K562 treated with DMSO at 1 percent for 4 hours (cell line): Measurements from ENCODE around the gene EFCAB8. TPM values are rescaled to one million over a fixed set of nuclear protein-coding genes. Genes with fewer than 3 reads are reported as not detected.

Source experiments
- total RNA-seq: library from RNA; unstranded; fragments of 300-600 nt; gene quantifications from 2 replicates; pipeline ENCODE4 v1.2.3, GENCODE V29; 2022; ENCODE audit not compliant: insufficient read depth

EFCAB8 gene, protein sequence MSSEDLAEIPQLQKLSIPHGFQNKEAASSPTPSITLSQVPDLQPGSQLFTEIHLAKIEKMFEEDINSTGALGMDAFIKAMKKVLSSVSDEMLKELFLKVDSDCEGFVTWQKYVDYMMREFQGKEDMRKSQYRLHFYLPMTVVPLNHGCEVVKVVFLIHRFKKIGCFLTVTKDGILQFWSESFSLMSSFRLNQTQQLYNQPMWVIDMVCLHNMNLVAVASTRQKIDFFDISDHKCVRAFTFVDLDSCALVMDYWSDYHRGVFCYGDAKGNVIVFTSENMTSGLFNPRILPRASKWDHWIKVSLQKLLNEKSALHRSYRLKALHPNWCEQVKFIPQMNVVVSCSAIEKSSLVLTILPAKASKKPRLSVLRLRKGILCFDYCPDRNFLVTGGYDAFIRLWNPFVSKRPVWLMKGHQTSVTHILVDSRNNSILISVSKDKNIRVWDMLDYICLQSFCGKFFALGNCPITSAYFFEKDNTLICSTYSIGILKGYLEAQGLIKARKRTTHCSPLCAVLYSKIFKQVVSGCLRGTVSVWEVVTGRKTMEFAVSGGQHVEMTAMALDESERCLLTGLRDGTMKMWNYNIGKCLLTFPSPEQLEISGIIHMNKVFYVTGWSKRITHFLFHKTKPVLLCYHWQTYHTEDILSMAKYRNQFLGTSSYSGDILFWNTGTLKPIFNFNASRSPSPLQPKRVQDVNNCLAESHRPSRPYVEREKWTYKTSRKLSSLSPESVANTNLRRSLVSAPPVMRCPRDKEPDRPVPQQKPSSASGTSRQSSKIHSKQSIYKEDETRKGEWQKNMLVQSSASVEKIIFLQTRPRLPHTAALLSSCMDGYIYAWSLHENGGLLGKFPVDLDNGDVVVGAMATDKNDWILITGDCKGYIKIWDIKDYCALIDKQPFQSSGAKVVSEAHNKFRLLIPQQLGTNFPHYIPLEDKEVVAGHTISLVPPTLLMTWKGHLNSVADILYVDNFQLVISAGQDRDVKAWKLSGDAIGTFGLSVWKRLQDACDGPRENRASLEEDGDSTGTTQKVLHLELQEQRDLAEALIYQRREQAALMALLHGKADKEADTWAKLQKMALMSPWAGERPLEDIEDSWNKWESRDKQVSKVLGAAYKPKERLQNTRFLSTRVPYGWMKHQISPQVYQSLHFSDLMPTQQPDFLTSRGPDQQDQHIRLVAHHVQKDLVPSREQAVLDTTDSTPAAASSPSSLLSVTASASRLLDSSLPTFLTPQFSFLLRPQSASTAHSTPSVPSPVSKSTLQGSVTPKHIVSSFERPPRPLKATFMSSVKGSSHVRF
- total RNA-seq, result not detected in 2 replicates

DNA sequence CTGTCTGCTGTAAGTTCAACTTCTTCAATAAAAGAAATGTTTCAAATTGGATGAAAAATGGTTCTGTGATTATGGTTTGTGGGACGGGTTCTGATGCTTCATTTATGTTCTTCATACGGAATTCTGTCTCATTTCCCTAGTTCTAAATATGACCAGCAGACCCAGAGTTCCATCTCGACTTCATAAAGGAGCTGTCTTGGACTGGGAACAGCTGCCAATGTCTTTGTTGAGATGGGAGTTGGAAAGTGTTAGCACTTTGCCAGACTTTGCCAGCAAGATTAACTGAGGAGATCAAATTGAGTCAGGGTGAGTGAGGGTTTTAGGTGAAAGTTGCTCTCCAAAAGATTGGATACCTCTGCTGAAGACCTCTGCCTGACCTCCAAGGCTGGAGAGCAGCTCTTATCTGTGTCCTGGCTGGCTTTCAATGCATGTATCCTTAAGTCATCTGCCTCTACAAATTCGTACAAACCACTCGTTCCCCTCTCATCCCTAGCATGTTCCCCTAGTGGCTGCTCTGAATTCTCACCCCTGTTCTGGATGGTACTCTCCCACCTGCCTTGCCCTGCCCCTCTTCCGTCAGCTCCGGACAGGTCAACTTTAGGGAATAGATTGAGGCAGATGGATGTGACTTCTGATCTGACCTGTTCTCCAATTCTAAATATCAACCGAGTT, at the start of gene EFCAB8:
Gene EFCAB8, plus strand, starts transcription at position 223 of the 672 bp plus-strand sequence. CDS start 4,870 bp downstream, outside the sequence.

DNA sequence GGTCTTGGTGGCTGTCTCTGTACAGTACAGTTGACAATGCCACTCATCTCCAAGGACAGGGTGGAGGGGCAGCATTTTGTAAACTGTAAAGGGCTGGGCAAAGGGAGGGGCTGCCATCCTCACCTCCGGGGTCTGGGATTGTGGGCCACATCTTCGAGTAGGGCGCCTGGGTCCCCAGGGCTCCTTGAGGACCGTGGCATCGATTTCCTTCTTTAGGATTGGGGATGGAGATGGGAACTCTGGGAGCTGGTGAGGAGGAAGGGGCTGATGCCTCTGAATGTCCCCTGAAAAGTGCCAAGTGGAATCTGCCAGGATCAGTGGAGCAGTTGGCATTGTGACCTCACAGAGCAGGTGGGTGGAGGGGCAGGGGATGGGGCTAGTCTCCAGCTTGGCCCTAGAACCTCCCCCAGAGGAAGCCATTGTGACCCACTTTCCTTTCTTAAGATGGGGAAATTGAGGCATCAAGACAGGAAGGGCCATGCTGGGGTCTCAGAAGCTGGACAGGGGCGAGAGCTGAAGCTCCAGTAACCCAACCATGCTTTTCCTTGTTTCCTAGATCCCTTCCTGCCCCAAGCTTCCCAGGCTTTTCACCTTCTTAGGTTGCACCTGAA, 145.5 kb downstream of the EFCAB8 start, which contains the start of gene SUN5:
Gene SUN5, minus strand, starts transcription at position 293 of the 611 bp plus-strand sequence. Its CDS starts 93 bp downstream, at position 200.

DNA sequence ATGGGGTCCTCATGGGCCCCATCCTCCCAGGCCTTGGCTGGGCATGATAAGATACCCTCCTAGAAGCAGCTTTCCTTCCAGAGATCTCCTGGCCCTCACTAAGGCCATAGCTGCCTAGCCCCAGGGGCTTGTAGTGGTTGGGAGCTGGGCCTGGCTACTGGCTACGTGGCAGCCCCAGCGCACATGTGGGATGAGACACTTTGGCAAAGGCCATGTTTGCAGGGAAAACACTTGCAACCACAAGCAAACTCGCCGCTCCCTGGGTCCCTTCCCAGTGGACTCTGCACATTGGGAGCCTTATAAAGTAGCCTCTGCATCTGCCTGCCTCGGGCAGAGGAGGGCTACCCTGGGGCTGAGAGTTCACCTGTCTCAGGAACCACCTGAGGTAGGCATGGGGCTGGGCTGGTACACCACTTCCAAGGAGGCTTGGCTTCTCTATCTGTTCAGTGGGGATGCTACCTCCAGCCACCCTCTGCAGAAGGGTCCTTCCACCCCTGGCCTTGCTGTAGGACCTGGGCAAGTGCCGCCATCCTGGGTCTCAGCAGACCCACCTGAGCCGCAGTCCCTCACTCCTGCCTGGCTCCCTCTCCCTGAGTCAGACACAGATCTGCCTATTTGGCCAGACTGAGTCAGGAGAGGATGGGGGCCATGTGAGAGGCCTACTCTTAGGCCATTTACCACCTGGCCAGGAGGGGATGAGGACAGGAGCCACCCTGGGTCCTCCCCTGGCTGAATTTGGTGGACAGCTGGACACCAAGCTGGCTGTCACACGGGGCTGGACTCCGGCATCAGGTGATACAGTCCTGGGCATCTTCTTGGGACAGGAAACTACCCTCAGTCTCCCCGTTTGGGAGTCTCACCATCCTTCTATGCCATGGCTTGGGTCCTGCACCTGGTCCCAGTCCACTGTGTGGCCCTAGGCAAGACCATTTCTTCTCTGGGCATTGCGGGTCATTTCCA, 148.9 kb downstream of the EFCAB8 start, which contains the start of gene BPIFB2:
Gene BPIFB2, plus strand, starts transcription at position 329 of the 960 bp plus-strand sequence. CDS start 871 bp downstream, outside the sequence.

Other genes starting within 250 kb of the EFCAB8 start
- gene C20orf203, start 185.0 kb upstream of the EFCAB8 start, total RNA-seq, result 0.19 TPM in 1 of 2 replicates, not detected in the other
- gene COMMD7, start 115.5 kb upstream of the EFCAB8 start, total RNA-seq, result 75.5 and 75.7 TPM in 2 replicates
- gene DNMT3B, start 96.5 kb upstream of the EFCAB8 start, total RNA-seq, result 18.4 and 22.1 TPM in 2 replicates
- gene MAPRE1, start 39.0 kb upstream of the EFCAB8 start, total RNA-seq, result 86.2 and 91.5 TPM in 2 replicates
- gene SUN5, start 145.5 kb downstream of the EFCAB8 start, total RNA-seq, result not detected in 2 replicates
- not detected in 2 replicates for gene BPIFB2, start 148.8 kb downstream of the EFCAB8 start, total RNA-seq
- not detected in 2 replicates for gene BPIFB6, start 172.7 kb downstream of the EFCAB8 start, total RNA-seq
- gene BPIFB3, start 195.0 kb downstream of the EFCAB8 start, total RNA-seq, result not detected in 2 replicates
- not detected in 2 replicates for gene BPIFB4, start 220.7 kb downstream of the EFCAB8 start, total RNA-seq